ENCODE data around the gene HOXD10.

- TF ChIP-seq CTCF (IDR thresholded peaks at IDR 0.05) (no peak), EZH2 (IDR thresholded peaks at IDR 0.05) (peak; percentile 14), EZH2phosphoT487 (IDR thresholded peaks at IDR 0.05) (no peak)
Observed at GRCh38 chr2:176076063-176076462, 40.5 kb upstream of the HOXD10 start.
